HepG2 (cell line): Measurements from ENCODE around the gene S100A13. TPM values are rescaled to one million over a fixed set of nuclear protein-coding genes. Genes with fewer than 3 reads are reported as not detected.

Experiments
- CBFB ChIP-seq: sonication (generic); formaldehyde crosslinking; IDR thresholded peaks from 2 replicates; pipeline ENCODE4 v1.4.0; 2020; ENCODE audit warnings: missing genetic modification reagents
- EHMT2 ChIP-seq: fragments of 200-600 bp; sonication (generic); IDR thresholded peaks from 2 replicates; pipeline ENCODE4 v1.7.0; 2017; ENCODE audit warnings: antibody characterized with exemption, low read depth, low read length, borderline replicate concordance
- GABPB1 ChIP-seq: IDR thresholded peaks from 2 replicates; pipeline ENCODE4 v1.6.1; 2016; ENCODE audit warnings: mild to moderate bottlenecking, missing genetic modification reagents, moderate library complexity, missing compliant biosample characterization
- MED1 ChIP-seq: sonication (generic); formaldehyde crosslinking; IDR thresholded peaks from 2 replicates; pipeline ENCODE4 v1.4.0; 2020; ENCODE audit warnings: missing genetic modification reagents
- MTF2 ChIP-seq: sonication (generic); formaldehyde crosslinking; IDR thresholded peaks from 2 replicates; pipeline ENCODE4 v1.5.0; 2020; ENCODE audit warnings: missing genetic modification reagents, borderline replicate concordance
- MZF1 ChIP-seq: sonication (generic); formaldehyde crosslinking; IDR thresholded peaks from 2 replicates; pipeline ENCODE4 v1.8.1; 2023; ENCODE audit warnings: mild to moderate bottlenecking, missing genetic modification reagents, borderline replicate concordance
- REPIN1 ChIP-seq: sonication (generic); formaldehyde crosslinking; IDR thresholded peaks from 2 replicates; pipeline ENCODE4 v1.8.0; 2022; ENCODE audit warnings: missing genetic modification reagents, low read depth, mild to moderate bottlenecking, borderline replicate concordance
- SNAPC5 ChIP-seq: sonication (generic); formaldehyde crosslinking; IDR thresholded peaks from 2 replicates; pipeline ENCODE4 v1.8.1; 2023; ENCODE audit warnings: mild to moderate bottlenecking, missing genetic modification reagents, borderline replicate concordance
- SP140L ChIP-seq: sonication (generic); formaldehyde crosslinking; IDR thresholded peaks from 2 replicates; pipeline ENCODE4 v1.4.0; 2020; ENCODE audit warnings: missing genetic modification reagents, borderline replicate concordance
- TERF1 ChIP-seq: sonication (generic); formaldehyde crosslinking; IDR thresholded peaks from 2 replicates; pipeline ENCODE4 v1.8.0; 2022; ENCODE audit warnings: mild to moderate bottlenecking, missing genetic modification reagents, moderate library complexity
- TSC22D2 ChIP-seq: sonication (generic); formaldehyde crosslinking; IDR thresholded peaks from 2 replicates; pipeline ENCODE4 v1.5.1; 2020; ENCODE audit warnings: missing genetic modification reagents, mild to moderate bottlenecking, borderline replicate concordance
- YEATS4 ChIP-seq: sonication (generic); formaldehyde crosslinking; IDR thresholded peaks from 2 replicates; pipeline ENCODE4 v1.4.0; 2020; ENCODE audit warnings: missing genetic modification reagents, borderline replicate concordance
- ZC3H13 ChIP-seq: sonication (generic); formaldehyde crosslinking; IDR thresholded peaks from 2 replicates; pipeline ENCODE4 v1.8.1; 2023; ENCODE audit warnings: mild to moderate bottlenecking, missing genetic modification reagents, moderate library complexity
- ZFY ChIP-seq: sonication (generic); formaldehyde crosslinking; IDR thresholded peaks from 2 replicates; pipeline ENCODE4 v1.4.0; 2020; ENCODE audit warnings: missing genetic modification reagents
- ZNF138 ChIP-seq: sonication (generic); formaldehyde crosslinking; IDR thresholded peaks from 2 replicates; pipeline ENCODE4 v1.5.0; 2020; ENCODE audit warnings: mild to moderate bottlenecking, low read depth, missing genetic modification reagents
- ZNF225 ChIP-seq: sonication (generic); formaldehyde crosslinking; IDR thresholded peaks from 2 replicates; pipeline ENCODE4 v1.4.0; 2020; ENCODE audit warnings: mild to moderate bottlenecking, missing genetic modification reagents
- ZNF34 ChIP-seq: sonication (generic); formaldehyde crosslinking; IDR thresholded peaks from 2 replicates; pipeline ENCODE4 v1.4.0; 2020; ENCODE audit warnings: mild to moderate bottlenecking, missing genetic modification reagents, borderline replicate concordance
- ZSCAN9 ChIP-seq: IDR thresholded peaks from 2 replicates; pipeline ENCODE4 v1.6.1; 2016; ENCODE audit warnings: borderline replicate concordance
- polyA plus RNA-seq, 8 experiments: library from polyadenylated mRNA; depleted of rRNA in 3 of 8; stranded (reverse) in 7 of 8; unstranded in 1 of 8; fragments of >200 nt; fragmentation: Illumina TruSeq in 4 of 8; extraction: Trizol in 4 of 8; gene quantifications; 2 replicates each; pipeline versions ENCODE4 v1.2.1 to v1.2.3, GENCODE V29; 2011 to 2016; ENCODE audit warnings: low read depth in 4 of 8, missing spikeins in 1 of 8, mixed read lengths in 1 of 8; ENCODE audit not compliant: insufficient read depth in 1 of 8
- total RNA-seq, 5 experiments: library from RNA; depleted of rRNA; stranded (reverse); fragments of >200 nt; fragmentation: Illumina TruSeq; extraction: Trizol; gene quantifications; 2 replicates each; pipeline ENCODE4 v1.2.3, GENCODE V29; 2016; ENCODE audit warnings: low read depth in 1 of 5
- TF ChIP-seq, protein P1 (sequence below): sonication (generic); formaldehyde crosslinking; IDR thresholded peaks from 2 replicates; pipeline ENCODE4 v1.8.1; 2023; ENCODE audit warnings: missing genetic modification reagents, mild to moderate bottlenecking, borderline replicate concordance
- TF ChIP-seq, protein P2 (sequence below): sonication (generic); formaldehyde crosslinking; IDR thresholded peaks from 2 replicates; pipeline ENCODE4 v1.4.0; 2020; ENCODE audit warnings: missing genetic modification reagents
- TF ChIP-seq, protein P3 (sequence below): sonication (generic); formaldehyde crosslinking; IDR thresholded peaks from 2 replicates; pipeline ENCODE4 v1.8.0; 2022; ENCODE audit warnings: low read depth, missing genetic modification reagents
- TF ChIP-seq, protein P4 (sequence below): sonication (generic); formaldehyde crosslinking; IDR thresholded peaks from 2 replicates; pipeline ENCODE4 v1.5.0; 2020; ENCODE audit warnings: missing genetic modification reagents, mild to moderate bottlenecking, borderline replicate concordance

S100A13 gene
- total and polyA plus RNA-seq, 2 of the 13 experiments (the other 11 are each of a cell fraction or from before 2014, with no cell fraction given), result 89.5 to 172 TPM

- TF ChIP-seq ZNF225 (CRISPR knock-in tag) (no peak), MTF2 (CRISPR knock-in tag) (0 out of 2 replicates have a peak, but pooled peaks have one; percentile 47), ZNF34 (CRISPR knock-in tag) (no peak), CBFB (CRISPR knock-in tag) (no peak), YEATS4 (CRISPR knock-in tag) (0 out of 2 replicates have a peak, but pooled peaks have one; percentile 52), ZC3H13 (no peak), ZSCAN9 (CRISPR knock-in tag) (no peak), ZNF138 (CRISPR knock-in tag) (no peak; the same call in 1 of the 2 replicates), REPIN1 (CRISPR knock-in tag) (no peak), ZFY (CRISPR knock-in tag) (peak; percentile 30; the same call in 1 of the 2 replicates), MZF1 (CRISPR knock-in tag) (no peak), TERF1 (CRISPR knock-in tag) (no peak), SNAPC5 (CRISPR knock-in tag) (no peak), EHMT2 (no peak), SP140L (CRISPR knock-in tag) (no peak), TSC22D2 (CRISPR knock-in tag) (peak; percentile 37; the same call in 1 of the 2 replicates), GABPB1 (CRISPR knock-in tag) (no peak; the same call in 1 of the 2 replicates), MED1 (CRISPR knock-in tag) (peak; percentile 36; the same call in 1 of the 2 replicates)
- TF ChIP-seq, protein P1, sequence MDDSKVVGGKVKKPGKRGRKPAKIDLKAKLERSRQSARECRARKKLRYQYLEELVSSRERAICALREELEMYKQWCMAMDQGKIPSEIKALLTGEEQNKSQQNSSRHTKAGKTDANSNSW, result no peak
- TF ChIP-seq, protein P2, sequence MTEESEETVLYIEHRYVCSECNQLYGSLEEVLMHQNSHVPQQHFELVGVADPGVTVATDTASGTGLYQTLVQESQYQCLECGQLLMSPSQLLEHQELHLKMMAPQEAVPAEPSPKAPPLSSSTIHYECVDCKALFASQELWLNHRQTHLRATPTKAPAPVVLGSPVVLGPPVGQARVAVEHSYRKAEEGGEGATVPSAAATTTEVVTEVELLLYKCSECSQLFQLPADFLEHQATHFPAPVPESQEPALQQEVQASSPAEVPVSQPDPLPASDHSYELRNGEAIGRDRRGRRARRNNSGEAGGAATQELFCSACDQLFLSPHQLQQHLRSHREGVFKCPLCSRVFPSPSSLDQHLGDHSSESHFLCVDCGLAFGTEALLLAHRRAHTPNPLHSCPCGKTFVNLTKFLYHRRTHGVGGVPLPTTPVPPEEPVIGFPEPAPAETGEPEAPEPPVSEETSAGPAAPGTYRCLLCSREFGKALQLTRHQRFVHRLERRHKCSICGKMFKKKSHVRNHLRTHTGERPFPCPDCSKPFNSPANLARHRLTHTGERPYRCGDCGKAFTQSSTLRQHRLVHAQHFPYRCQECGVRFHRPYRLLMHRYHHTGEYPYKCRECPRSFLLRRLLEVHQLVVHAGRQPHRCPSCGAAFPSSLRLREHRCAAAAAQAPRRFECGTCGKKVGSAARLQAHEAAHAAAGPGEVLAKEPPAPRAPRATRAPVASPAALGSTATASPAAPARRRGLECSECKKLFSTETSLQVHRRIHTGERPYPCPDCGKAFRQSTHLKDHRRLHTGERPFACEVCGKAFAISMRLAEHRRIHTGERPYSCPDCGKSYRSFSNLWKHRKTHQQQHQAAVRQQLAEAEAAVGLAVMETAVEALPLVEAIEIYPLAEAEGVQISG (CRISPR knock-in tag), result no peak; the same call in 1 of the 2 replicates
- TF ChIP-seq, protein P3, sequence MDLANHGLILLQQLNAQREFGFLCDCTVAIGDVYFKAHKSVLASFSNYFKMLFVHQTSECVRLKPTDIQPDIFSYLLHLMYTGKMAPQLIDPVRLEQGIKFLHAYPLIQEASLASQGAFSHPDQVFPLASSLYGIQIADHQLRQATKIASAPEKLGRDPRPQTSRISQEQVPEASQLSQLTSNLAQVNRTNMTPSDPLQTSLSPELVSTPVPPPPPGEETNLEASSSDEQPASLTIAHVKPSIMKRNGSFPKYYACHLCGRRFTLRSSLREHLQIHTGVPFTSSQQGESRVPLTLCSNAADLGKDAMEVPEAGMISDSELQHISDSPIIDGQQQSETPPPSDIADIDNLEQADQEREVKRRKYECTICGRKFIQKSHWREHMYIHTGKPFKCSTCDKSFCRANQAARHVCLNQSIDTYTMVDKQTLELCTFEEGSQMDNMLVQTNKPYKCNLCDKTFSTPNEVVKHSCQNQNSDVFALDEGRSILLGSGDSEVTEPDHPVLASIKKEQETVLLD (CRISPR knock-in tag), result no peak
- TF ChIP-seq, protein P4, sequence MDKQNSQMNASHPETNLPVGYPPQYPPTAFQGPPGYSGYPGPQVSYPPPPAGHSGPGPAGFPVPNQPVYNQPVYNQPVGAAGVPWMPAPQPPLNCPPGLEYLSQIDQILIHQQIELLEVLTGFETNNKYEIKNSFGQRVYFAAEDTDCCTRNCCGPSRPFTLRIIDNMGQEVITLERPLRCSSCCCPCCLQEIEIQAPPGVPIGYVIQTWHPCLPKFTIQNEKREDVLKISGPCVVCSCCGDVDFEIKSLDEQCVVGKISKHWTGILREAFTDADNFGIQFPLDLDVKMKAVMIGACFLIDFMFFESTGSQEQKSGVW (CRISPR knock-in tag), result no peak
These were observed at the start of gene S100A13 (continued) for GRCh38 chr1:153626904-153627714.
